Measurements from ENCODE around the gene ZNF576.

DNA sequence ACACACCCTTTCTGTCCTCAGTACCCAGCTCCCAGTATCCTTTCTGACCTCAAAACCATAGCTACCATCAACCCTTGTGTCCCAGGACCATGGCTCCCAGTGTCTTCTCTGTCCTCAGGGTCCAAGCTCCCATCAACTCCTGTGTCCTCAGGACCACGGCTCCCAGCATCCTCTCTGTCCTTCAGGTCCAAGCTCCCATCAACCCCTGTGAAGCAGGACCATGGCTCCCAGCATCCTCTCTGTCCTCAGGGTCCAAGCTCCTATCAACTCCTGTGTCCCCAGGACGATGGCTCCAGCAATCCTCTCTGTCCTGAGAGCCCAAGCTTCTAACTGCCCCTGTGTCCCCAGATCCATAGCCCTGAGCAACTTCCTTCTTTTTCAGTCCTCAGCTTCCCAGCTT, 44.9 kb downstream of the ZNF576 start:
- no peak for TF ChIP-seq ZNF184 (CRISPR knock-in tag; IDR thresholded peaks at IDR 0.05)
- no peak for TF ChIP-seq SMC3 (conservative IDR thresholded peaks at IDR 0.05; ENCODE audit: insufficient read depth, low read depth, low read length)
- TF ChIP-seq KDM1A (IDR thresholded peaks at IDR 0.05): no peak
- TF ChIP-seq, protein P1, sequence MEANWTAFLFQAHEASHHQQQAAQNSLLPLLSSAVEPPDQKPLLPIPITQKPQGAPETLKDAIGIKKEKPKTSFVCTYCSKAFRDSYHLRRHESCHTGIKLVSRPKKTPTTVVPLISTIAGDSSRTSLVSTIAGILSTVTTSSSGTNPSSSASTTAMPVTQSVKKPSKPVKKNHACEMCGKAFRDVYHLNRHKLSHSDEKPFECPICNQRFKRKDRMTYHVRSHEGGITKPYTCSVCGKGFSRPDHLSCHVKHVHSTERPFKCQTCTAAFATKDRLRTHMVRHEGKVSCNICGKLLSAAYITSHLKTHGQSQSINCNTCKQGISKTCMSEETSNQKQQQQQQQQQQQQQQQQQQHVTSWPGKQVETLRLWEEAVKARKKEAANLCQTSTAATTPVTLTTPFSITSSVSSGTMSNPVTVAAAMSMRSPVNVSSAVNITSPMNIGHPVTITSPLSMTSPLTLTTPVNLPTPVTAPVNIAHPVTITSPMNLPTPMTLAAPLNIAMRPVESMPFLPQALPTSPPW (CRISPR knock-in tag; IDR thresholded peaks at IDR 0.05): no peak
- no peak for TF ChIP-seq GTF2A2 (tag; IDR thresholded peaks at IDR 0.05)
